ENCODE data around the gene TMEM238. TPM values are rescaled to one million over a fixed set of nuclear protein-coding genes. Genes with fewer than 3 reads are reported as not detected.
A peak's percentile ranks its signal among the peaks of the same experiment; 100 is the strongest.

The TMEM238 gene
- total and polyA plus RNA-seq, 9 of the 15 experiments (the other 6 are each of a cell fraction or from before 2014, with no cell fraction given) = 0.18 to 5.1 (median 1.3) TPM; not detected in 4

- TF ChIP-seq HLTF (IDR thresholded peaks at IDR 0.05) (peak; percentile 71; the same call in 1 of the 2 replicates), ETS1 (conservative IDR thresholded peaks at IDR 0.05; ENCODE audit: control insufficient read depth, low read depth, low read length) (peak; percentile 12; the same call in 1 of the 2 replicates), PHF8 (IDR thresholded peaks at IDR 0.05; ENCODE audit: borderline replicate concordance, low read length) (peak; percentile 70; the same call in 1 of the 2 replicates), RBFOX2 (IDR thresholded peaks at IDR 0.05; ENCODE audit: low read depth, low read length) (peak; percentile 69), ZFX (CRISPR knock-in tag; IDR thresholded peaks at IDR 0.05) (peak; percentile 63), PKNOX1 (IDR thresholded peaks at IDR 0.05) (no peak), VEZF1 (CRISPR knock-in tag; IDR thresholded peaks at IDR 0.05) (peak; percentile 60; the same call in 1 of the 2 replicates), POLR2G (IDR thresholded peaks at IDR 0.05; ENCODE audit: low read depth, low read length) (peak; percentile 83), DPF2 (IDR thresholded peaks at IDR 0.05) (peak; percentile 32; the same call in 1 of the 2 replicates), OTX1 (CRISPR knock-in tag; IDR thresholded peaks at IDR 0.05) (peak; percentile 80), ELF4 (CRISPR knock-in tag; IDR thresholded peaks at IDR 0.05) (peak; percentile 36; the same call in 1 of the 2 replicates), TEAD1 (CRISPR knock-in tag; IDR thresholded peaks at IDR 0.05) (0 out of 4 replicates have a peak, but pooled peaks of 1 of the 2 experiments have one; percentile 15), CHD2 (IDR thresholded peaks at IDR 0.05; ENCODE audit: low read depth, low read length) (peak; percentile 73), ZNF79 (CRISPR knock-in tag; IDR thresholded peaks at IDR 0.05; ENCODE audit: low read depth) (no peak), CTBP1 (IDR thresholded peaks at IDR 0.05; ENCODE audit: borderline replicate concordance) (peak; percentile 87), ZNF644 (tag; IDR thresholded peaks at IDR 0.05; ENCODE audit: low read depth) (peak; percentile 53; the same call in 1 of the 2 replicates), KDM5B (IDR thresholded peaks at IDR 0.05; ENCODE audit: insufficient replicate concordance, low read depth, low read length) (peak; percentile 43), THAP12 (CRISPR knock-in tag; IDR thresholded peaks at IDR 0.05) (peak; percentile 50; the same call in 1 of the 2 replicates), ZC3H8 (IDR thresholded peaks at IDR 0.05) (no peak), CXXC5 (CRISPR knock-in tag; IDR thresholded peaks at IDR 0.05) (peak; percentile 70), EP400 (IDR thresholded peaks at IDR 0.05) (peak; percentile 45; the same call in 1 of the 2 replicates), RAD21 (CRISPR knock-in tag; conservative IDR thresholded peaks at IDR 0.05 in 1 of 2, IDR thresholded peaks at IDR 0.05 in 1 of 2) (peak; percentile 9 to 44; a peak in 2 of 4 replicates)
These were observed 587 bp downstream of the TMEM238 start (continued) for GRCh38 chr19:55383279-55384130.

All from K562 (cell line).